Cerebellar cortex (tissue), 1 donor: ENCODE data around the gene KSR1.
"Not testable (repeated sequence)": the region's sequence is repeated elsewhere in the genome, so short reads cannot be mapped to it uniquely, and the experiment has no call there.

Source experiments
- DNase-seq: peaks from one replicate; pipeline ENCODE4 v3.0.0-alpha.2; 2015; ENCODE audit warnings: low spot score

KSR1 gene

GRCh38 chr17:27426471-27426870 lies 29.8 kb upstream of the KSR1 start:
- not testable (repeated sequence) for DNase-seq

- not testable (repeated sequence) for DNase-seq
Measured at GRCh38 chr17:27427166-27427862, 28.9 kb upstream of the KSR1 start.

- no peak for DNase-seq
Measured at GRCh38 chr17:27428781-27429505, 27.3 kb upstream of the KSR1 start.

- no peak for DNase-seq
Measured at GRCh38 chr17:27429666-27430382, 26.4 kb upstream of the KSR1 start.

GRCh38 chr17:27430383-27430840 lies 25.8 kb upstream of the KSR1 start:
- no peak for DNase-seq

DNA sequence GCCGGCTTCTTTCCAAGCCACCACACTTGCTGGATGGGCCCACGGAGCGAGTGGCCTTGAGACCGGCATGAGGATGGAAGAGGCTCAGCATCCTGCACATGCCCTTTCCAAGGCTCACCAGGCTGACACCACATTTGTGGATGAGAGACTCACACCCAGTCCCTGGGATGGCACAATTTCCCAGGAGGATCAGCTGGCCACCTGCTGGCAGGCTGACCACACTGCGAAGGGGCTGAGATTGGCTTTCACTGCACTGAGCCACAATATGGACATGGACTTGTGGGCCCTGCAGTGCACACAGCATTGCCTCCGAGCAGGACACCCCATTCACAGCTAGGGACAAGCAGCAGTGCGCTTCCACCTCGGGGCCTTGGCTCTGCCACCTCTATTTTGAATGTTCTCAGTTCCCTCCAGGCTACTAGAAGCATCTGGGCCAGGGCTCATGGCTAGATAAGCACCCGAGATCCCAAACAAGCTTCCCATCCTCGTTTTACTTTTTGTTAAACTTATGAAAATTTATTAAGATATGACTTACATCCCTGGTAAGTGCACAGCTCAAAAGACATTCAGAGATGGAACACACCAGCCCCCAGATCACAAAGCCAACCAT lies 25.3 kb upstream of the KSR1 start:
- DNase-seq = no peak

DNA sequence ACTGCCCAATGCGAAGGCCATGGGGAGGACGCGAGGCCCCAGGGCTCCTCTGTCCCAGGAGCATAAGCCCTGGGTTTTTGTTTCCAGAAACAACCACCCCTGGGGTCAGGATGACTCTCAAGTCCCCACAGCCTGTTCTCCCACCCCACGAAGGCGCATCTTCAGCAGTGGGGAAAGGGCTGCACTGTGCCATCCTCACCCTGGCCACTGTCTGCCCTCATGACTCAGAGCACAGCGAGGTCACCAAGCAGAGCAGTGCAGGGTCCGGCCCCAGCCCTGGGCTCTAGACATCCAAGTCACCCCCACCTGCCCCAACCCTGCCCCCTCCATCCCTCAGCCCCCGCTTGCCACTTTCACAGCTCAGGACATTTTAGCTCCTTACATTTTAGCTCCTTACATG lies 22.7 kb upstream of the KSR1 start:
- DNase-seq = no peak

GRCh38 chr17:27435431-27436070 lies 20.7 kb upstream of the KSR1 start:
- not testable (repeated sequence) for DNase-seq

GRCh38 chr17:27438348-27438998 lies 17.8 kb upstream of the KSR1 start:
- no peak for DNase-seq

- no peak for DNase-seq
Measured at GRCh38 chr17:27439342-27439741, 16.9 kb upstream of the KSR1 start.

DNA sequence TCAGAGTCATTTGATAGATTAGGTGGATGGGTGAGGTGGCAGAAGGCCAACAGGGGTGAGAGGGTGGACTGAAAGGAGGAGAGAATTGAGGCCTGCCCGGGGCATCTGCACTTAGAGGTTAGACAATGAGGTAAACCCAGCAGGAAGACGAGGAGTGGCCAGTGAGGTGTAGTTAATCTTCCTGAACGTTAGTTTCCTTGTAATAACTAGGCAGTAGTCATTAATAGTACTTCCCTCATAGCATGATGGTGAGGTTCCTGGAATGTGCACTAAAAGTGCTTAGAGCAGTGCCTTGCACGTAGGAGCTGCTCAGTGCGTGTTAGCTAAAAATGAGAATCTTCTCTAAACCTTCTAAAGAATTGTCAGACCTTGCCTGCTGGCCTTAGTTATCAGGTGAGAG lies 13.5 kb upstream of the KSR1 start:
- no peak for DNase-seq

GRCh38 chr17:27443491-27443890 lies 12.8 kb upstream of the KSR1 start:
- DNase-seq = no peak

DNA sequence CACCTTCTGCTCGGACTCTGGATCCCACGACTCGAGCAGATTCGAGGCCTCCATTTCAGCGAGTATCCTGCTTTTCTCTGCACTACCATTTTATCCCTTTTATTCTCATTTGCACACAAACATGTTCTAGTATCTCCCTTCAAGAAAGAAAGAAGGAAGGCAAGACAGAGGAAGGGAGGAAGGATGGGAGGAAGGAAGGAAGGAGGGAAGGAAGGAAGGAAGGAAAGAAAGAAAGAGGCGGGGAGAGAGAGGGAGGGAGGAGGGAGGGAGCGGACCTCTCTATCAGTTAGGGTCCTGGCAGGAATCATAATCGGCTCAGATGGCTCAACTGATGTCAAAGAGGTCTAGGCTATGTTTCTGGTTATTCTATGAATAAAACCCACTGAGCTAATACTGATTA lies 10.3 kb upstream of the KSR1 start:
- no peak for DNase-seq

DNA sequence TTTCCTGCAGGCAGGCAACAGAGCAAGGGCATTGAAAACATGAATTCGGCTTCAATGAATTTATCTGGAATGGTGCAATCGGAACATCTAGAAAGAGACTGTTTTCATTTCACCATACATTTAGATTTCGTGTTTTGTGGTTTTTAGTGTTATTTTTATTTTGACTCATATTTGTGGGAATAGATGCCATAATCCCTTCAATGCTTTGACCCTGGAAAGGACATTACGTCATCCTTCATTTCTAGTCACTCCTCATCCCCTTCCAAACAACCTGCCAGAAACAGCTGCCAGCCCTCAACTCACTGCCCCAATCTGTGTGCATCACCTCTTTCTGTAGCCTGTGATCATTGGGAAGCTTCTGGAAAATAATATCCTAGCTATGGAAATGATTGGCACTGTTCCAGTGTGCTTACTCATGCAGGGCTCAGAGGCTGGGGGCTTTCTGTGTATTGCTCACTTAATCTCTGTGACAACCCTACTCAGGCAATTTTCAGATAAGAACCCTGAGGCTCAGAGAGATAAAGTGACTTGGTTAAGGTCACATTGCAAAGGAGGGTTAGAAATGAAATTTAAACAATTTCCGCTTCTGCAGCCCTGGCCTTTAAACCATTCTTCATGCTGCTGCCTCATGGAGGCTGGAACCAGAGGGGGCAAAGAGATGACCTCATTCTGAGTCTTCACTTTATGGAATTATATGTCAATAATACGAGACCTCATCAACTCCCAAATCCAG lies 9.5 kb upstream of the KSR1 start:
- no peak for DNase-seq

GRCh38 chr17:27448534-27448933 lies 7.7 kb upstream of the KSR1 start:
- DNase-seq = not testable (repeated sequence)

GRCh38 chr17:27449541-27449940 lies 6.7 kb upstream of the KSR1 start:
- no peak for DNase-seq

DNA sequence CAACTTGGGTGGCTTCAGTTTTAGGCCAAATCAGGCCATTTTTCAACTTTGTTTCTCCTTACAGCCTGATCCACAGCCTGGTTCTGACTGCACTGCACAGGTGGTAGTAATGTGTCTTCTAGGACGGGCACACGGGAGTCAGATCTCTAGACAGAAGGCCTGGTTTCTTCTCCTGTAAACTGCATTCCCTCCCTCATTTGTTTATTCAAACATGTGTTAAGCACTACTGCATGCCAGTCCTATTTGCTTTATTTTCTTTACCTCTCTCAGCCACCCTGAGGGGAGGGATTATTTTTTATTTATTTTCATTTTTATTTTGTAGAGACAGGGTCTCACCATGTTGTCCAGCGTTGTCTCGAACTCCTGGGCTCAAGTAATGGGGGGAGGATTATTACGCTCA lies 6.3 kb upstream of the KSR1 start:
- DNase-seq = no peak

- no peak for DNase-seq
Measured at GRCh38 chr17:27450416-27450815, 5.8 kb upstream of the KSR1 start.

DNA sequence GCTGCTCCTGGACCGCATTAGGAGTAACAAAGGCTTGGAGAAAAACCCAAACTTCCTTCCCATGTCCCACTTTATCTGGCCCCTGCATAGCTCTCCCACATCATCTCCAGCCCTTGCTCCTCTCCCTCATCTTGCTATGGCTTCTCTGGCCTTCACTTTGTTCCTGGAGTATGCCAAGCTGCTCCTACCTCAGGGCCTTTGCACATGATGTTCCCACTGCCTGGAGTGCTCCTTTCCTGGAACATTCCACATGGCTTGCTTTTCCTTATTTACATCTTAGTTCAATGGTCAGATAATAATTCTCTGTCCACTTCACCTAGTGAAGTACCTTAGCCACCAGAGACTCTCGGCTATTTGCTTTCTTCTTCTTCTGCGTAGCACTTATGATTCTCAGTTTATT lies 4.3 kb upstream of the KSR1 start:
- DNase-seq = no peak

- DNase-seq = no peak
Measured at GRCh38 chr17:27452828-27453227, 3.4 kb upstream of the KSR1 start.

DNA sequence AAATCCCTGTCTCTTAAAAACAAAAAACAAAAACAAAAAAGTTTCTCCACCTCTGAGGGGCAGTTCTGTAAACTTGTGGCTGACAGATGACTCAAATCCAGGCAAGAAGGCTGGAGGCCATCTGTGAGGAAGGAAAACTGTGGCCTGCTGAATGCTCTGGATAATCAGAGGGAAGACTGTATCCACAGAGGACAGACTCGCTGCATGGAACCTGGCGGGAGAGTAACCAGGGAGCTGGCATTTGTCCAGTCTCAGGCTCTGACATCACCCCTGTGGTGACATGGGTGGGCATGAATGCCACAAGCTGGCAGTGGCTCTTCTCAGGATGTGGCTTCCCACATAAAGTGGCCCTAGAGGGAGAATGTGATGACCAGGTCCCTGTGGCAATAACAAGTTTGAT lies 2.8 kb upstream of the KSR1 start:
- no peak for DNase-seq
